Neural cell (in vitro differentiated cells): Measurements from ENCODE around the gene SRGAP3.

Source experiments
- CTCF ChIP-seq: fragments of 450-650 bp; IDR thresholded peaks from 2 replicates; pipeline ENCODE4 v1.5.1; 2014; ENCODE audit warnings: antibody characterized with exemption, mild to moderate bottlenecking, moderate library complexity; ENCODE audit not compliant: poor library complexity, severe bottlenecking
- EP300 ChIP-seq: fragments of 450-650 bp; conservative IDR thresholded peaks from 2 replicates; pipeline ENCODE4 v1.6.1; 2014; ENCODE audit warnings: antibody characterized with exemption, mild to moderate bottlenecking, moderate library complexity; ENCODE audit not compliant: poor library complexity, severe bottlenecking
- EZH2 ChIP-seq: fragments of 200-600, 300-800 bp; shearing (Covaris generic), sonication (generic); IDR thresholded peaks from 2 replicates; pipeline ENCODE4 v1.6.1; 2014; ENCODE audit warnings: antibody characterized with exemption, low read length, borderline replicate concordance, mild to moderate bottlenecking; ENCODE audit not compliant: insufficient read depth, poor library complexity, severe bottlenecking
- MXI1 ChIP-seq: fragments of 450-650 bp; conservative IDR thresholded peaks from 2 replicates; pipeline ENCODE4 v1.6.1; 2014; ENCODE audit warnings: antibody characterized with exemption, mild to moderate bottlenecking; ENCODE audit not compliant: poor library complexity, severe bottlenecking
- POLR2AphosphoS5 ChIP-seq: IDR thresholded peaks from 2 replicates; pipeline ENCODE4 v1.6.1; 2012
- REST ChIP-seq: IDR thresholded peaks from 2 replicates; pipeline ENCODE4 v1.6.1; 2012; ENCODE audit warnings: borderline replicate concordance
- TAF1 ChIP-seq: IDR thresholded peaks from 2 replicates; pipeline ENCODE4 v1.6.1; 2012; ENCODE audit warnings: low read depth

GRCh38 chr3:9238721-9239295 lies 10.6 kb downstream of the SRGAP3 start:
- TF ChIP-seq EP300 (no peak), CTCF (no peak), EZH2 (no peak), POLR2AphosphoS5 (no peak), REST (no peak), TAF1 (no peak), MXI1 (no peak)
